AG04449 (cell line): ENCODE results near the gene OR8H2.
"Not testable (repeated sequence)": the region's sequence is repeated elsewhere in the genome, so short reads cannot be mapped to it uniquely, and the experiment has no call there.

Source experiments
- CTCF ChIA-PET: fragments of 350-600 bp; formaldehyde crosslinking; extraction: SDS; loops from one replicate; lab custom pipeline; 2021; ENCODE audit warnings: antibody characterized with exemption; lab: Yijun Ruan, JAX
- POLR2A ChIA-PET: fragments of 400-600, 350-600 bp; formaldehyde crosslinking; extraction: SDS; loops from one replicate; lab custom pipeline; 2020; ENCODE audit warnings: antibody characterized with exemption, inconsistent platforms; lab: Yijun Ruan, JAX
- DNase-seq: peaks from one replicate; pipeline ENCODE4 v3.0.0-alpha.2; 2010; ENCODE audit warnings: low read depth, low spot score
- H3K4me3 ChIP-seq: 2 replicates; pipeline ENCODE4 v1.5.1; 2011; ENCODE audit warnings: low read depth, mild to moderate bottlenecking, control low read depth, low read length
- TF ChIP-seq, protein P1 (sequence below): IDR thresholded peaks from one replicate; pipeline ENCODE4 v1.5.1; 2011; ENCODE audit warnings: mild to moderate bottlenecking, moderate library complexity, low read length, control low read depth, inconsistent platforms; ENCODE audit not compliant: insufficient read depth; ENCODE audit errors: missing control alignments

Gene OR8H2, protein sequence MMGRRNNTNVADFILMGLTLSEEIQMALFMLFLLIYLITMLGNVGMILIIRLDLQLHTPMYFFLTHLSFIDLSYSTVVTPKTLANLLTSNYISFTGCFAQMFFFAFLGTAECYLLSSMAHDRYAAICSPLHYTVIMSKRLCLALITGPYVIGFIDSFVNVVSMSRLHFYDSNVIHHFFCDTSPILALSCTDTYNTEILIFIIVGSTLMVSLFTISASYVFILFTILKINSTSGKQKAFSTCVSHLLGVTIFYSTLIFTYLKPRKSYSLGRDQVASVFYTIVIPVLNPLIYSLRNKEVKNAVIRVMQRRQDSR

GRCh38 chr11:56103210-56103737 is at the start of gene OR8H2:
Gene OR8H2, plus strand, starts transcription at chr11:56103687. Its CDS starts 1,356 bp downstream, at chr11:56105043.
- no peak within 1 kb of the TSS for H3K4me3 ChIP-seq
- POLR2A ChIA-PET, result no interaction called here
- TF ChIP-seq, protein P1, sequence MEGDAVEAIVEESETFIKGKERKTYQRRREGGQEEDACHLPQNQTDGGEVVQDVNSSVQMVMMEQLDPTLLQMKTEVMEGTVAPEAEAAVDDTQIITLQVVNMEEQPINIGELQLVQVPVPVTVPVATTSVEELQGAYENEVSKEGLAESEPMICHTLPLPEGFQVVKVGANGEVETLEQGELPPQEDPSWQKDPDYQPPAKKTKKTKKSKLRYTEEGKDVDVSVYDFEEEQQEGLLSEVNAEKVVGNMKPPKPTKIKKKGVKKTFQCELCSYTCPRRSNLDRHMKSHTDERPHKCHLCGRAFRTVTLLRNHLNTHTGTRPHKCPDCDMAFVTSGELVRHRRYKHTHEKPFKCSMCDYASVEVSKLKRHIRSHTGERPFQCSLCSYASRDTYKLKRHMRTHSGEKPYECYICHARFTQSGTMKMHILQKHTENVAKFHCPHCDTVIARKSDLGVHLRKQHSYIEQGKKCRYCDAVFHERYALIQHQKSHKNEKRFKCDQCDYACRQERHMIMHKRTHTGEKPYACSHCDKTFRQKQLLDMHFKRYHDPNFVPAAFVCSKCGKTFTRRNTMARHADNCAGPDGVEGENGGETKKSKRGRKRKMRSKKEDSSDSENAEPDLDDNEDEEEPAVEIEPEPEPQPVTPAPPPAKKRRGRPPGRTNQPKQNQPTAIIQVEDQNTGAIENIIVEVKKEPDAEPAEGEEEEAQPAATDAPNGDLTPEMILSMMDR, result no peak
- CTCF ChIA-PET, result no interaction called here
- no peak for DNase-seq

GRCh38 chr11:56056366-56056765 is 47.1 kb upstream of the OR8H2 start:
- POLR2A ChIA-PET, DNase-seq, CTCF ChIA-PET, H3K4me3 ChIP-seq: not testable (repeated sequence)

- DNase-seq, CTCF ChIA-PET, POLR2A ChIA-PET, H3K4me3 ChIP-seq: not testable (repeated sequence)
These were observed 45.7 kb upstream of the OR8H2 start for GRCh38 chr11:56057661-56058237.

- POLR2A ChIA-PET, CTCF ChIA-PET, DNase-seq, H3K4me3 ChIP-seq: not testable (repeated sequence)
These were observed 45.2 kb upstream of the OR8H2 start for GRCh38 chr11:56058260-56058780.

- no peak overlapping the region for H3K4me3 ChIP-seq
- TF ChIP-seq, protein P1, result no peak
- CTCF ChIA-PET, result no interaction called here
- POLR2A ChIA-PET, result no interaction called here
- no peak for DNase-seq
These were observed 36.5 kb upstream of the OR8H2 start for GRCh38 chr11:56066980-56067379.

DNA sequence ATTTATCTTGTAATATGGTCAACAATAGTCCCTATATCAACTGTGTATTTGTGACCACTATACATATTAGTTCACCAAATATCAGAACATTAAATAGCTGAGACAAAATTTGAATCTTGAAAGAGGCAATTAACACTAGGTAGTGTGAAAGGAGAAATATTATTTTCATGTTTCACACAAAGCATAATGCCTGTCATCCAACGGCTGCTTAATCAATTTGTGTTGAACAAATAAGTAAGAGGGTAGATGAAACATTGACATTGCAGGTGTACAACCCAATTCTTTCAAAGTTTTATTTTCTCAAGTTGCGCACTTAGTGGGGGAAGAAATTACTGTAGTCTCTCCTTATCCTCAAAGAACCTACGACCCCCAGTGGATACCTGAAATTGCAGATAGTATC is 13.8 kb upstream of the OR8H2 start:
- ChIA-PET CTCF (no interaction called here), POLR2A (no interaction called here)
- DNase-seq, result no peak
- TF ChIP-seq, protein P1, result no peak
- no peak overlapping the region for H3K4me3 ChIP-seq

- ChIA-PET CTCF (no interaction called here), POLR2A (no interaction called here)
- no peak within 1 kb of the TSS for H3K4me3 ChIP-seq
- no peak for DNase-seq
- TF ChIP-seq, protein P1, result no peak
These were observed 10.5 kb upstream of the OR8H2 start, which contains the start of gene OR8I2 for GRCh38 chr11:56093008-56093407. Gene OR8I2, plus strand, starts transcription at chr11:56093308. Its CDS starts 0 bp downstream, at chr11:56093308.
